ENCODE measurements around the gene RERG. TPM values are rescaled to one million over a fixed set of nuclear protein-coding genes. Genes with fewer than 3 reads are reported as not detected.

The RERG gene
- total and polyA plus RNA-seq, 2 donors (not counting 3 experiments of a cell fraction or from before 2014, with no cell fraction given) = not detected

- FAIRE-seq = no peak
- Histone ChIP-seq H4K20me1 (replicated peaks; ENCODE audit: control insufficient read depth, extremely low read depth, insufficient read depth, low read length) (no peaks in the 10 kb centered on the region), H3K9me3 (replicated peaks; ENCODE audit: control insufficient read depth, insufficient read depth, low read length) (no peaks in the 10 kb centered on the region), H3K4me1 (ENCODE audit: control insufficient read depth, extremely low read depth, insufficient read depth, low read length) (no peaks in the 10 kb centered on the region), H3K4me3 (replicated peaks in 1 of 3; ENCODE audit: insufficient read depth in 1 of 3, low read depth in 1 of 3, low read length in 3 of 3) (no peak overlapping the region), H3K27ac (ENCODE audit: insufficient read depth, low read depth, low read length) (no peak overlapping the region), H3K9ac (replicated peaks; ENCODE audit: extremely low read depth, insufficient read depth, low read length) (no peak overlapping the region), H3K27me3 (ENCODE audit: control insufficient read depth in 2 of 2, insufficient read depth in 2 of 2, low read length in 2 of 2) (no peaks in the 10 kb centered on the region), H3K79me2 (ENCODE audit: control insufficient read depth, insufficient read depth, low read length) (no peaks in the 10 kb centered on the region), H3K4me2 (ENCODE audit: insufficient read depth, low read length) (no peak overlapping the region), H2AFZ (ENCODE audit: low read depth, low read length) (no peak overlapping the region), H3K36me3 (ENCODE audit: control insufficient read depth in 2 of 2, extremely low read depth in 1 of 2, insufficient read depth in 2 of 2, low read length in 2 of 2) (no peaks in the 10 kb centered on the region), H3K9me1 (replicated peaks; ENCODE audit: control insufficient read depth, extremely low read depth, insufficient read depth, low read length) (no peaks in the 10 kb centered on the region)
- POLR2A ChIA-PET = no interaction called here
- BruUV-seq (replicated peaks) = no TSS peak
- no peak for DNase-seq (ENCODE audit: low read depth, low spot score)
- CTCF ChIA-PET = interaction anchor here (1.0 kb wide), 2 partner anchors 20 to 26 kb away, joined by 3 to 6 read pairs; partner anchors contain the start of gene RERG
- dilution Hi-C loops (cut with MboI; ENCODE audit: extremely low pct_ligation_motif_present, low sequenced_read_pairs) = no loop called here
- TF ChIP-seq EZH2 (IDR thresholded peaks at IDR 0.05; ENCODE audit: borderline replicate concordance, low read depth, low read length, severe bottlenecking) = no peak
- TF ChIP-seq POLR2AphosphoS5 (IDR thresholded peaks at IDR 0.05; ENCODE audit: insufficient read depth, low read depth, low read length) = no peak
- no peak for TF ChIP-seq FOS (IDR thresholded peaks at IDR 0.05; ENCODE audit: borderline replicate concordance, insufficient read depth, low read length)
- TF ChIP-seq GATA2 (IDR thresholded peaks at IDR 0.05; ENCODE audit: insufficient read depth, insufficient read length, low read depth, low read length) = no peak
- no peak for TF ChIP-seq CTCF (IDR thresholded peaks at IDR 0.05; ENCODE audit: extremely low read depth in 1 of 2, insufficient read depth in 1 of 2, low read depth in 1 of 2, low read length in 2 of 2)
- TF ChIP-seq POLR2A (IDR thresholded peaks at IDR 0.05; ENCODE audit: low read depth, low read length) = no peak
- intact Hi-C loops (cut with micrococcal nuclease) = no loop called here
Observed at GRCh38 chr12:15201056-15201455, 20.2 kb downstream of the RERG start.

DNA sequence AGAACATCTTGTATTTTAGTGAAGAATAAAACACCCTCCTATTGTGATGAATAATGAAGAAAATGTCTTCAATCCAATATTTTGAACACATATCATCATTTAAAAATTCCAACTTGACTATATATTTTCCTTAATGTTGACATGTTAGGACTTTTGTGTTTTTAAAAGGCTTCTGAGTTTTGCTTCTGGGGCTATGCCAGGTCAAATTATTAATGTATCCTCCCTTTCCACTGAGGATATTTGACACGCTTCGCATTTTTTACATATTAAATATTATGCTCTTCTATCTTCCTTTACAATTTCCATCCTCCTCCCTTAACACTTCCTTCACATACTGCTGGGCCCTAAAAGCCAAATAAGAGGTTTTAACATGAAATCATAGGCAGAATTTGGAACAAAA lies 20.6 kb downstream of the RERG start:
- FAIRE-seq = no peak
- dilution Hi-C loops (cut with MboI; ENCODE audit: extremely low pct_ligation_motif_present, low sequenced_read_pairs) = no loop called here
- H3K9me3 ChIP-seq (replicated peaks; ENCODE audit: control insufficient read depth, insufficient read depth, low read length) = no peaks in the 10 kb centered on the region

More for the DNA sequence above, 20.6 kb downstream of the RERG start:
- Histone ChIP-seq H3K9ac (replicated peaks; ENCODE audit: extremely low read depth, insufficient read depth, low read length) (no peak overlapping the region), H3K4me3 (replicated peaks in 1 of 3; ENCODE audit: insufficient read depth in 1 of 3, low read depth in 1 of 3, low read length in 3 of 3) (no peak overlapping the region), H2AFZ (ENCODE audit: low read depth, low read length) (no peak overlapping the region), H3K4me1 (ENCODE audit: control insufficient read depth, extremely low read depth, insufficient read depth, low read length) (no peaks in the 10 kb centered on the region), H3K27me3 (ENCODE audit: control insufficient read depth in 2 of 2, insufficient read depth in 2 of 2, low read length in 2 of 2) (no peaks in the 10 kb centered on the region), H3K79me2 (ENCODE audit: control insufficient read depth, insufficient read depth, low read length) (no peaks in the 10 kb centered on the region), H4K20me1 (replicated peaks; ENCODE audit: control insufficient read depth, extremely low read depth, insufficient read depth, low read length) (no peaks in the 10 kb centered on the region), H3K4me2 (ENCODE audit: insufficient read depth, low read length) (no peak overlapping the region), H3K36me3 (ENCODE audit: control insufficient read depth in 2 of 2, extremely low read depth in 1 of 2, insufficient read depth in 2 of 2, low read length in 2 of 2) (no peaks in the 10 kb centered on the region), H3K27ac (ENCODE audit: insufficient read depth, low read depth, low read length) (no peak overlapping the region), H3K9me1 (replicated peaks; ENCODE audit: control insufficient read depth, extremely low read depth, insufficient read depth, low read length) (no peaks in the 10 kb centered on the region)
- intact Hi-C loops (cut with micrococcal nuclease) = no loop called here
- POLR2A ChIA-PET = no interaction called here
- CTCF ChIA-PET = interaction anchor here (1.6 kb wide), 1 partner anchor 12 kb away, joined by 4 read pairs; no protein-coding TSS in a partner anchor
- TF ChIP-seq MAX (IDR thresholded peaks at IDR 0.05; ENCODE audit: insufficient read depth, insufficient read length) = no peak
- BruUV-seq (replicated peaks) = no TSS peak
- no peak for DNase-seq (ENCODE audit: low read depth, low spot score)
